Panc1 (cell line): ENCODE results near the gene MXD3. TPM values are rescaled to one million over a fixed set of nuclear protein-coding genes. Genes with fewer than 3 reads are reported as not detected.
"Not testable (repeated sequence)": the region's sequence is repeated elsewhere in the genome, so short reads cannot be mapped to it uniquely, and the experiment has no call there.

ENCODE experiments used
- ATAC-seq: fragments of 200-7000 bp; cut with Tn5 transposase; 2 replicates; pipeline ENCODE4 v1.9.1; 2020; ENCODE audit warnings: mild to moderate bottlenecking, moderate library complexity
- BruUV-seq: library from RNA; stranded (reverse); fragments of 400-500 nt; replicated peaks from 2 replicates; lab custom pipeline; 2021; lab: Mats Ljungman, UMichigan
- CTCF ChIA-PET: fragments of 300-600 bp; sonication (Branson Sonifier 250); formaldehyde crosslinking; loops from one replicate; lab custom pipeline; 2022; ENCODE audit warnings: antibody characterized with exemption; lab: Charles Lee
- POLR2A ChIA-PET: fragments of 300-600 bp; sonication (Branson Sonifier 250); formaldehyde crosslinking; loops from one replicate; lab custom pipeline; 2022; ENCODE audit warnings: antibody characterized with exemption; lab: Charles Lee
- DNase-seq: peaks from one replicate; pipeline ENCODE4 v3.0.0-alpha.2; 2010; ENCODE audit warnings: low read depth, low spot score
- H3K27ac ChIP-seq: 2 replicates; pipeline ENCODE4 v1.5.1; 2011; ENCODE audit warnings: mild to moderate bottlenecking, low read length, inconsistent platforms
- H3K27me3 ChIP-seq: fragments of 200-500 bp; sonication (Bioruptor generic); 2 replicates; pipeline ENCODE4 v1.6.0; 2014; ENCODE audit warnings: low read length, inconsistent platforms; ENCODE audit not compliant: control insufficient read depth, insufficient read depth
- H3K36me3 ChIP-seq: fragments of 200-500 bp; sonication (Bioruptor generic); 2 replicates; pipeline ENCODE4 v1.5.1; 2014; ENCODE audit warnings: inconsistent platforms, mild to moderate bottlenecking, low read length, moderate library complexity; ENCODE audit not compliant: control insufficient read depth, insufficient read depth
- H3K4me1 ChIP-seq: 2 replicates; pipeline ENCODE4 v1.5.1; 2011; ENCODE audit warnings: inconsistent platforms, mild to moderate bottlenecking, low read length, moderate library complexity; ENCODE audit not compliant: control insufficient read depth, insufficient read depth
- H3K4me3 ChIP-seq, 2 experiments: 2 replicates each; pipeline ENCODE4 v1.5.1; 2011 to 2012; ENCODE audit warnings: low read depth in 2 of 2, low read length in 2 of 2, mild to moderate bottlenecking in 2 of 2, inconsistent platforms in 1 of 2, moderate library complexity in 1 of 2
- H3K9me3 ChIP-seq: fragments of 200-500 bp; sonication (Bioruptor generic); 2 replicates; pipeline ENCODE4 v1.5.1; 2014; ENCODE audit warnings: low read depth, mild to moderate bottlenecking, inconsistent platforms, low read length, moderate library complexity; ENCODE audit not compliant: control insufficient read depth, insufficient read depth
- CTCF ChIP-seq: fragments of 450-650 bp; IDR thresholded peaks from 2 replicates; pipeline ENCODE4 v1.5.1; 2017; ENCODE audit warnings: mild to moderate bottlenecking
- POLR2AphosphoS5 ChIP-seq: IDR thresholded peaks from 2 replicates; pipeline ENCODE4 v1.6.1; 2012; ENCODE audit warnings: mild to moderate bottlenecking, low read depth, low read length, moderate library complexity
- SIN3A ChIP-seq: IDR thresholded peaks from 2 replicates; pipeline ENCODE4 v1.6.1; 2012; ENCODE audit warnings: low read depth, mild to moderate bottlenecking, low read length, moderate library complexity, borderline replicate concordance; ENCODE audit not compliant: insufficient read depth
- TCF7L2 ChIP-seq: IDR thresholded peaks from 2 replicates; pipeline ENCODE4 v1.6.1; 2011; ENCODE audit warnings: mild to moderate bottlenecking, low read depth, low read length, inconsistent platforms
- in situ Hi-C: cut with HindIII; loops from 2 replicates; pipeline ENCODE4 v1.10.0; 2016; ENCODE audit warnings: low sequenced_read_pairs, low pct_unique_long_range_greater_than_20kb
- intact Hi-C: fragments of 100-400 bp; cut with micrococcal nuclease; formaldehyde crosslinking; loops from one replicate; pipeline ENCODE4 v1.10.0; 2022; ENCODE audit not compliant: unreplicated experiment
- total RNA-seq: library from RNA; stranded (reverse); gene quantifications from one replicate; pipeline ENCODE4 v1.2.1, GENCODE V29; 2021; ENCODE audit not compliant: unreplicated experiment
- TF ChIP-seq, protein P1 (sequence below), 2 experiments: IDR thresholded peaks; 2 replicates each; pipeline ENCODE4 v1.6.1; 2011 to 2012; ENCODE audit warnings: low read depth in 2 of 2, control low read depth in 1 of 2, low read length in 1 of 2, mild to moderate bottlenecking in 1 of 2, moderate library complexity in 1 of 2; ENCODE audit not compliant: insufficient read depth in 1 of 2

Gene MXD3
- total RNA-seq, 1 experiment from 2014 or later, result 12.0 TPM

DNA sequence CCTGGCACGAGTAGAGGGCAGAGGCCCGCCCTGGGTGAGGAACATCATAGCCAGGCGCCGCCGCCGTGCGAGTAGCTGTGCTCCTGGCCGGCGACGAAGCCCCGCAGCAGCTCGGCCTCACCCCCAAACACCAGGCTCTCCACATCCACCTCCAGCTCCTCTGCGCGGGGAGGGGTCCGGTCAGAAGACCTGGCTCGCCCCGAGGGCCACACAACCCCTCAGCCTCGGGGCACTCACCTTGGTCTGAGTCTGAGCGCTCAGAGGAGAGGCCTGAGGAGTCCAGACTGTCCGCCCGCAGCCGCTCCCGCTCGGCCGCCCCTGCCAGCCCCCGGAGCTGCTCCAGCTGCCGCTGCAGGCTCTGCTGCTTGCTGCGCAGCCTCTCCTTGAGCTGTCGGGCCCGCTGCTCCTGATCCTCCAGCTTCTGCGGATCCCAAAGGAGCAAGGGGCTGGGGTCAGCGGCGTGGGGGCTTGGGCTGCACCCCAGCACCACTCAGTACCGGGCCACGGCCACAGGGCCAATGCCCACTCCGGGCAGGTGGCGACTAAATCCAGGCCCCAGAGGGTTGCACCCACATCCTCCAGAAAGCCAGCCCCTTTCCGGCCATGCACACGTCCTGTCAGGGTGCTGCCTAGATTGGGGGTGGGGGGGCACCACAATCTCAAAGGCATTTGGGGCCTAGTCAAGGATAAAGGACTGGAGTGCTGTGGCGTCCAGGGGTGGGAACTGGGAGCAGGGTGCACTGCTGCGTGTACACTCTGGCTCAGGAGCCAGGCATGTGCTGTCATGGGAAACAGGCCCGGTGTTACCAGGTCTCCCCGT, 3.9 kb downstream of the MXD3 start:
- H3K9me3 ChIP-seq, result no peaks in the 10 kb centered on the region
- no peaks in the 10 kb centered on the region for H3K27me3 ChIP-seq
- in situ Hi-C loops (no loop called here), intact Hi-C loops (no loop called here)
- no peak overlapping the region for H3K27ac ChIP-seq
- ChIA-PET POLR2A (no interaction called here), CTCF (interaction anchor here (0.7 kb wide), 1 partner anchor 120 kb away, joined by 3 read pairs; no protein-coding TSS in a partner anchor)
- H3K4me3 ChIP-seq, result no peak overlapping the region
- H3K4me1 ChIP-seq, result peaks cover 22% of the 10 kb centered on the region
- ATAC-seq, result no peak
- BruUV-seq, result no TSS peak
- no peak for DNase-seq
- 0 out of 2 replicates have a peak, but pooled peaks have one; percentile 4 for TF ChIP-seq POLR2AphosphoS5
- no peak for TF ChIP-seq TCF7L2
- H3K36me3 ChIP-seq, result no peaks in the 10 kb centered on the region; the same call in none of the 2 replicates

- Histone ChIP-seq H3K27me3 (no peaks in the 10 kb centered on the region), H3K27ac (no peak overlapping the region; the same call in 1 of the 2 replicates), H3K4me3 (no peak overlapping the region), H3K4me1 (peaks cover 27% of the 10 kb centered on the region), H3K36me3 (no peaks in the 10 kb centered on the region; the same call in none of the 2 replicates), H3K9me3 (no peaks in the 10 kb centered on the region)
- ChIA-PET CTCF (no interaction called here), POLR2A (no interaction called here)
- no TSS peak for BruUV-seq
- ATAC-seq, result no peak
- no peak for DNase-seq
- intact Hi-C loops, result no loop called here
- in situ Hi-C loops, result no loop called here
- no peak for TF ChIP-seq SIN3A
- TF ChIP-seq CTCF, result 0 out of 2 replicates have a peak, but pooled peaks have one; percentile 17
- TF ChIP-seq POLR2AphosphoS5, result peak; percentile 42; the same call in 1 of the 2 replicates
- no peak for TF ChIP-seq TCF7L2
- TF ChIP-seq, protein P1, sequence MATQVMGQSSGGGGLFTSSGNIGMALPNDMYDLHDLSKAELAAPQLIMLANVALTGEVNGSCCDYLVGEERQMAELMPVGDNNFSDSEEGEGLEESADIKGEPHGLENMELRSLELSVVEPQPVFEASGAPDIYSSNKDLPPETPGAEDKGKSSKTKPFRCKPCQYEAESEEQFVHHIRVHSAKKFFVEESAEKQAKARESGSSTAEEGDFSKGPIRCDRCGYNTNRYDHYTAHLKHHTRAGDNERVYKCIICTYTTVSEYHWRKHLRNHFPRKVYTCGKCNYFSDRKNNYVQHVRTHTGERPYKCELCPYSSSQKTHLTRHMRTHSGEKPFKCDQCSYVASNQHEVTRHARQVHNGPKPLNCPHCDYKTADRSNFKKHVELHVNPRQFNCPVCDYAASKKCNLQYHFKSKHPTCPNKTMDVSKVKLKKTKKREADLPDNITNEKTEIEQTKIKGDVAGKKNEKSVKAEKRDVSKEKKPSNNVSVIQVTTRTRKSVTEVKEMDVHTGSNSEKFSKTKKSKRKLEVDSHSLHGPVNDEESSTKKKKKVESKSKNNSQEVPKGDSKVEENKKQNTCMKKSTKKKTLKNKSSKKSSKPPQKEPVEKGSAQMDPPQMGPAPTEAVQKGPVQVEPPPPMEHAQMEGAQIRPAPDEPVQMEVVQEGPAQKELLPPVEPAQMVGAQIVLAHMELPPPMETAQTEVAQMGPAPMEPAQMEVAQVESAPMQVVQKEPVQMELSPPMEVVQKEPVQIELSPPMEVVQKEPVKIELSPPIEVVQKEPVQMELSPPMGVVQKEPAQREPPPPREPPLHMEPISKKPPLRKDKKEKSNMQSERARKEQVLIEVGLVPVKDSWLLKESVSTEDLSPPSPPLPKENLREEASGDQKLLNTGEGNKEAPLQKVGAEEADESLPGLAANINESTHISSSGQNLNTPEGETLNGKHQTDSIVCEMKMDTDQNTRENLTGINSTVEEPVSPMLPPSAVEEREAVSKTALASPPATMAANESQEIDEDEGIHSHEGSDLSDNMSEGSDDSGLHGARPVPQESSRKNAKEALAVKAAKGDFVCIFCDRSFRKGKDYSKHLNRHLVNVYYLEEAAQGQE (IDR thresholded peaks at IDR 0.05; ENCODE audit: insufficient read depth in 1 of 2, low read depth in 2 of 2, low read length in 1 of 2), result no peak
Observed at GRCh38 chr5:177306674-177307543, 4.8 kb downstream of the MXD3 start.

DNA sequence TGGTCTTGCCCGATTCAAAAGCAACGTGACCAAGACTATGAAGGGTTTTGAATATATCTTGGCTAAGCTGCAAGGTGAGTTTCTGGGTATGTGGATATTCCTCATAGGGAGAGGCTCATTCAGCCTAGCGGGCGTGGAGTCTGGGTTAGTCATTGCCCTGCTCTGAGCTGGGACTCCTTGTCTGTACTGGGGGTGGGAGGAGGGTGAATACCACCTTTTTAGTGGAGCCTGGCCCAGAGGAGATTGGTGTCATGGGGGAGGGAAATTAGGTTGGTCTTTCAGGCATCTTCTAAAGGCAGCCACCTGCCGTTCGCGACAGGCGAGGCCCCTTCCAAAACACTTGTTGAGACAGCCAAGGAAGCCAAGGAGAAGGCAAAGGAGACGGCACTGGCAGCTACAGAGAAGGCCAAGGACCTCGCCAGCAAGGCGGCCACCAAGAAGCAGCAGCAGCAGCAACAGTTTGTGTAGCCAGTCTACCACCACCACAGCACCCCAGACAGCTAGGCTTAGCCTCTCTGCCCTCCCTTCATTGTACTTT, 5.5 kb downstream of the MXD3 start:
- H3K27me3 ChIP-seq, BruUV-seq, intact Hi-C loops, H3K27ac ChIP-seq, POLR2A ChIA-PET, DNase-seq, H3K4me3 ChIP-seq, CTCF ChIA-PET, H3K36me3 ChIP-seq, ATAC-seq, H3K9me3 ChIP-seq, in situ Hi-C loops: not testable (repeated sequence)
- peaks cover 34% of the 10 kb centered on the region for H3K4me1 ChIP-seq
